GM12878 (cell line): Measurements from ENCODE around the gene KLHDC9. TPM values are rescaled to one million over a fixed set of nuclear protein-coding genes. Genes with fewer than 3 reads are reported as not detected.

ENCODE experiments used
- CBFB ChIP-seq: IDR thresholded peaks from 2 replicates; pipeline ENCODE4 v1.6.1; 2016; ENCODE audit warnings: antibody characterized with exemption, low read depth
- EGR1 ChIP-seq, 2 experiments: IDR thresholded peaks; 1 replicate in 1 of 2; 2 replicates in 1 of 2; pipeline ENCODE4 v1.6.1; 2011 to 2012; ENCODE audit warnings: low read depth in 2 of 2, low read length in 2 of 2, borderline replicate concordance in 1 of 2, mild to moderate bottlenecking in 1 of 2, moderate library complexity in 1 of 2
- EZH2 ChIP-seq: IDR thresholded peaks from 2 replicates; pipeline ENCODE4 v1.6.1; 2012; ENCODE audit warnings: low read depth, mild to moderate bottlenecking, control low read depth, inconsistent platforms, low read length, borderline replicate concordance; ENCODE audit not compliant: control insufficient read depth
- MEF2B ChIP-seq: fragments of 450-650 bp; IDR thresholded peaks from 2 replicates; pipeline ENCODE4 v1.6.1; 2018; ENCODE audit warnings: mild to moderate bottlenecking, moderate library complexity; ENCODE audit not compliant: partially characterized antibody, poor library complexity, severe bottlenecking
- NFXL1 ChIP-seq: fragments of 450-650 bp; IDR thresholded peaks from 2 replicates; pipeline ENCODE4 v1.6.1; 2017; ENCODE audit warnings: antibody characterized with exemption, mild to moderate bottlenecking, borderline replicate concordance
- POLR2AphosphoS2 ChIP-seq: IDR thresholded peaks from 2 replicates; pipeline ENCODE4 v1.6.1; 2011; ENCODE audit warnings: low read depth, mild to moderate bottlenecking, low read length, improper control_type of control experiment, moderate library complexity
- RFX5 ChIP-seq: IDR thresholded peaks from 2 replicates; pipeline ENCODE4 v1.6.1; 2011; ENCODE audit warnings: low read depth, low read length, improper control_type of control experiment
- RUNX3 ChIP-seq: IDR thresholded peaks from 2 replicates; pipeline ENCODE4 v1.6.1; 2012; ENCODE audit warnings: low read length, inconsistent platforms
- TCF12 ChIP-seq: IDR thresholded peaks from 2 replicates; pipeline ENCODE4 v1.6.1; 2011; ENCODE audit warnings: low read depth, mild to moderate bottlenecking, low read length
- ZSCAN29 ChIP-seq: fragments of 450-650 bp; IDR thresholded peaks from 2 replicates; pipeline ENCODE4 v1.6.1; 2017; ENCODE audit warnings: mild to moderate bottlenecking, moderate library complexity
- ZZZ3 ChIP-seq: IDR thresholded peaks from 2 replicates; pipeline ENCODE4 v1.6.1; 2011; ENCODE audit warnings: low read depth; ENCODE audit not compliant: control insufficient read depth, insufficient read length
- polyA plus RNA-seq, 11 experiments: library from polyadenylated mRNA; depleted of rRNA in 4 of 11; unstranded in 6 of 11; stranded (reverse) in 5 of 11; fragments of >200 nt; fragmentation: Nextera tagmentation in 4 of 11; fragmentation: Illumina TruSeq in 1 of 11; extraction: Ambion mirVana in 4 of 11; extraction: Trizol in 1 of 11; gene quantifications; 1 replicate in 1 of 11; 2 replicates in 10 of 11; pipeline versions ENCODE4 v1.2.1 to v1.2.3, GENCODE V29; 2011 to 2016; ENCODE audit warnings: inconsistent platforms in 2 of 11, missing spikeins in 2 of 11, low read depth in 1 of 11
- total RNA-seq, 4 experiments: library from RNA; depleted of rRNA in 3 of 4; stranded (reverse); fragments of >200 nt in 3 of 4; fragmentation: Illumina TruSeq in 1 of 4; extraction: Trizol in 1 of 4; gene quantifications; 2 replicates each; pipeline versions ENCODE4 v1.2.1 to v1.2.3, GENCODE V29; 2013 to 2021
- TF ChIP-seq, protein P1 (sequence below): fragments of 450-650 bp; IDR thresholded peaks from 2 replicates; pipeline ENCODE4 v1.6.1; 2018; ENCODE audit warnings: borderline replicate concordance, mild to moderate bottlenecking; ENCODE audit not compliant: partially characterized antibody
- TF ChIP-seq, protein P2 (sequence below): fragments of 450-650 bp; IDR thresholded peaks from 2 replicates; pipeline ENCODE4 v1.6.1; 2017; ENCODE audit warnings: low read depth, mild to moderate bottlenecking, moderate library complexity
- TF ChIP-seq, protein P3 (sequence below): IDR thresholded peaks from 2 replicates; pipeline ENCODE4 v1.6.1; 2012; ENCODE audit warnings: improper control_type of control experiment, low read depth, low read length; ENCODE audit not compliant: insufficient replicate concordance
- TF ChIP-seq, protein P4 (sequence below): fragments of 450-650 bp; IDR thresholded peaks from 2 replicates; pipeline ENCODE4 v1.6.1; 2017; ENCODE audit warnings: antibody characterized with exemption, mild to moderate bottlenecking, moderate library complexity
- TF ChIP-seq, protein P5 (sequence below): fragments of 450-650 bp; IDR thresholded peaks from 2 replicates; pipeline ENCODE4 v1.6.1; 2017; ENCODE audit warnings: borderline replicate concordance

KLHDC9 gene
- total and polyA plus RNA-seq, 10 of the 15 experiments (the other 5 are each of a cell fraction or from before 2014, with no cell fraction given), result 0.66 to 4.9 (median 2.6) TPM

DNA sequence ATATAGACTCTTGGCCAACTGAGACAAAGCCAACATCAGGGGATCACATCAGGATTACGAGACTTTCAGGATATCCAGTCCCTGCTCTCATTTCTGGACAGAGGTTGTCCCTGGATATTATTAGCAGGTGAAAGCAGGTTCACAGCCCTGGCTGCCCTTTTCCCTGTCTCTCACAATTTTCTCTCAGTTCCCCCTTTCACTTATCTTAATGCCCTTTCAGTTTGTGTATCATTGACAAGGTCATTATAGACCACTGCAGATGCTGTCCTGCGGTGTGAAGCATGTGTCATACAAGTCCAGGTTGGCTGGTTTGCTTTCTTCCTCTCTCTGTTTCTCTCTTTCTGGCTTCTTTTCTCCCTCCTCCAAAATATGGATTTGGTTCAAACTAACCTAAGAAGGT lies 2.1 kb upstream of the KLHDC9 start (continued):
- TF ChIP-seq MEF2B (no peak), EZH2 (no peak), POLR2AphosphoS2 (no peak), ZZZ3 (peak; percentile 37), TCF12 (peak; percentile 65; the same call in 1 of the 2 replicates), EGR1 (IDR thresholded peaks at IDR 0.05; ENCODE audit: borderline replicate concordance in 1 of 2, low read depth in 2 of 2, low read length in 2 of 2) (no peak), NFXL1 (no peak), RUNX3 (peak; percentile 78), CBFB (no peak), RFX5 (no peak), ZSCAN29 (0 out of 2 replicates have a peak, but pooled peaks have one; percentile 16)
- TF ChIP-seq, protein P1, sequence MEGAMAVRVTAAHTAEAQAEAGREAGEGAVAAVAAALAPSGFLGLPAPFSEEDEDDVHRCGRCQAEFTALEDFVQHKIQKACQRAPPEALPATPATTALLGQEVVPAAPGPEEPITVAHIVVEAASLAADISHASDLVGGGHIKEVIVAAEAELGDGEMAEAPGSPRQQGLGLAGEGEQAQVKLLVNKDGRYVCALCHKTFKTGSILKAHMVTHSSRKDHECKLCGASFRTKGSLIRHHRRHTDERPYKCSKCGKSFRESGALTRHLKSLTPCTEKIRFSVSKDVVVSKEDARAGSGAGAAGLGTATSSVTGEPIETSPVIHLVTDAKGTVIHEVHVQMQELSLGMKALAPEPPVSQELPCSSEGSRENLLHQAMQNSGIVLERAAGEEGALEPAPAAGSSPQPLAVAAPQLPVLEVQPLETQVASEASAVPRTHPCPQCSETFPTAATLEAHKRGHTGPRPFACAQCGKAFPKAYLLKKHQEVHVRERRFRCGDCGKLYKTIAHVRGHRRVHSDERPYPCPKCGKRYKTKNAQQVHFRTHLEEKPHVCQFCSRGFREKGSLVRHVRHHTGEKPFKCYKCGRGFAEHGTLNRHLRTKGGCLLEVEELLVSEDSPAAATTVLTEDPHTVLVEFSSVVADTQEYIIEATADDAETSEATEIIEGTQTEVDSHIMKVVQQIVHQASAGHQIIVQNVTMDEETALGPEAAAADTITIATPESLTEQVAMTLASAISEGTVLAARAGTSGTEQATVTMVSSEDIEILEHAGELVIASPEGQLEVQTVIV, result no peak
- TF ChIP-seq, protein P2, sequence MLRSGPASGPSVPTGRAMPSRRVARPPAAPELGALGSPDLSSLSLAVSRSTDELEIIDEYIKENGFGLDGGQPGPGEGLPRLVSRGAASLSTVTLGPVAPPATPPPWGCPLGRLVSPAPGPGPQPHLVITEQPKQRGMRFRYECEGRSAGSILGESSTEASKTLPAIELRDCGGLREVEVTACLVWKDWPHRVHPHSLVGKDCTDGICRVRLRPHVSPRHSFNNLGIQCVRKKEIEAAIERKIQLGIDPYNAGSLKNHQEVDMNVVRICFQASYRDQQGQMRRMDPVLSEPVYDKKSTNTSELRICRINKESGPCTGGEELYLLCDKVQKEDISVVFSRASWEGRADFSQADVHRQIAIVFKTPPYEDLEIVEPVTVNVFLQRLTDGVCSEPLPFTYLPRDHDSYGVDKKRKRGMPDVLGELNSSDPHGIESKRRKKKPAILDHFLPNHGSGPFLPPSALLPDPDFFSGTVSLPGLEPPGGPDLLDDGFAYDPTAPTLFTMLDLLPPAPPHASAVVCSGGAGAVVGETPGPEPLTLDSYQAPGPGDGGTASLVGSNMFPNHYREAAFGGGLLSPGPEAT, result peak; percentile 83; the same call in 1 of the 2 replicates
- TF ChIP-seq, protein P3, sequence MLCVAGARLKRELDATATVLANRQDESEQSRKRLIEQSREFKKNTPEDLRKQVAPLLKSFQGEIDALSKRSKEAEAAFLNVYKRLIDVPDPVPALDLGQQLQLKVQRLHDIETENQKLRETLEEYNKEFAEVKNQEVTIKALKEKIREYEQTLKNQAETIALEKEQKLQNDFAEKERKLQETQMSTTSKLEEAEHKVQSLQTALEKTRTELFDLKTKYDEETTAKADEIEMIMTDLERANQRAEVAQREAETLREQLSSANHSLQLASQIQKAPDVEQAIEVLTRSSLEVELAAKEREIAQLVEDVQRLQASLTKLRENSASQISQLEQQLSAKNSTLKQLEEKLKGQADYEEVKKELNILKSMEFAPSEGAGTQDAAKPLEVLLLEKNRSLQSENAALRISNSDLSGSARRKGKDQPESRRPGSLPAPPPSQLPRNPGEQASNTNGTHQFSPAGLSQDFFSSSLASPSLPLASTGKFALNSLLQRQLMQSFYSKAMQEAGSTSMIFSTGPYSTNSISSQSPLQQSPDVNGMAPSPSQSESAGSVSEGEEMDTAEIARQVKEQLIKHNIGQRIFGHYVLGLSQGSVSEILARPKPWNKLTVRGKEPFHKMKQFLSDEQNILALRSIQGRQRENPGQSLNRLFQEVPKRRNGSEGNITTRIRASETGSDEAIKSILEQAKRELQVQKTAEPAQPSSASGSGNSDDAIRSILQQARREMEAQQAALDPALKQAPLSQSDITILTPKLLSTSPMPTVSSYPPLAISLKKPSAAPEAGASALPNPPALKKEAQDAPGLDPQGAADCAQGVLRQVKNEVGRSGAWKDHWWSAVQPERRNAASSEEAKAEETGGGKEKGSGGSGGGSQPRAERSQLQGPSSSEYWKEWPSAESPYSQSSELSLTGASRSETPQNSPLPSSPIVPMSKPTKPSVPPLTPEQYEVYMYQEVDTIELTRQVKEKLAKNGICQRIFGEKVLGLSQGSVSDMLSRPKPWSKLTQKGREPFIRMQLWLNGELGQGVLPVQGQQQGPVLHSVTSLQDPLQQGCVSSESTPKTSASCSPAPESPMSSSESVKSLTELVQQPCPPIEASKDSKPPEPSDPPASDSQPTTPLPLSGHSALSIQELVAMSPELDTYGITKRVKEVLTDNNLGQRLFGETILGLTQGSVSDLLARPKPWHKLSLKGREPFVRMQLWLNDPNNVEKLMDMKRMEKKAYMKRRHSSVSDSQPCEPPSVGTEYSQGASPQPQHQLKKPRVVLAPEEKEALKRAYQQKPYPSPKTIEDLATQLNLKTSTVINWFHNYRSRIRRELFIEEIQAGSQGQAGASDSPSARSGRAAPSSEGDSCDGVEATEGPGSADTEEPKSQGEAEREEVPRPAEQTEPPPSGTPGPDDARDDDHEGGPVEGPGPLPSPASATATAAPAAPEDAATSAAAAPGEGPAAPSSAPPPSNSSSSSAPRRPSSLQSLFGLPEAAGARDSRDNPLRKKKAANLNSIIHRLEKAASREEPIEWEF, result no peak
- TF ChIP-seq, protein P4, sequence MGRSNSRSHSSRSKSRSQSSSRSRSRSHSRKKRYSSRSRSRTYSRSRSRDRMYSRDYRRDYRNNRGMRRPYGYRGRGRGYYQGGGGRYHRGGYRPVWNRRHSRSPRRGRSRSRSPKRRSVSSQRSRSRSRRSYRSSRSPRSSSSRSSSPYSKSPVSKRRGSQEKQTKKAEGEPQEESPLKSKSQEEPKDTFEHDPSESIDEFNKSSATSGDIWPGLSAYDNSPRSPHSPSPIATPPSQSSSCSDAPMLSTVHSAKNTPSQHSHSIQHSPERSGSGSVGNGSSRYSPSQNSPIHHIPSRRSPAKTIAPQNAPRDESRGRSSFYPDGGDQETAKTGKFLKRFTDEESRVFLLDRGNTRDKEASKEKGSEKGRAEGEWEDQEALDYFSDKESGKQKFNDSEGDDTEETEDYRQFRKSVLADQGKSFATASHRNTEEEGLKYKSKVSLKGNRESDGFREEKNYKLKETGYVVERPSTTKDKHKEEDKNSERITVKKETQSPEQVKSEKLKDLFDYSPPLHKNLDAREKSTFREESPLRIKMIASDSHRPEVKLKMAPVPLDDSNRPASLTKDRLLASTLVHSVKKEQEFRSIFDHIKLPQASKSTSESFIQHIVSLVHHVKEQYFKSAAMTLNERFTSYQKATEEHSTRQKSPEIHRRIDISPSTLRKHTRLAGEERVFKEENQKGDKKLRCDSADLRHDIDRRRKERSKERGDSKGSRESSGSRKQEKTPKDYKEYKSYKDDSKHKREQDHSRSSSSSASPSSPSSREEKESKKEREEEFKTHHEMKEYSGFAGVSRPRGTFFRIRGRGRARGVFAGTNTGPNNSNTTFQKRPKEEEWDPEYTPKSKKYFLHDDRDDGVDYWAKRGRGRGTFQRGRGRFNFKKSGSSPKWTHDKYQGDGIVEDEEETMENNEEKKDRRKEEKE, result no peak
- TF ChIP-seq, protein P5, sequence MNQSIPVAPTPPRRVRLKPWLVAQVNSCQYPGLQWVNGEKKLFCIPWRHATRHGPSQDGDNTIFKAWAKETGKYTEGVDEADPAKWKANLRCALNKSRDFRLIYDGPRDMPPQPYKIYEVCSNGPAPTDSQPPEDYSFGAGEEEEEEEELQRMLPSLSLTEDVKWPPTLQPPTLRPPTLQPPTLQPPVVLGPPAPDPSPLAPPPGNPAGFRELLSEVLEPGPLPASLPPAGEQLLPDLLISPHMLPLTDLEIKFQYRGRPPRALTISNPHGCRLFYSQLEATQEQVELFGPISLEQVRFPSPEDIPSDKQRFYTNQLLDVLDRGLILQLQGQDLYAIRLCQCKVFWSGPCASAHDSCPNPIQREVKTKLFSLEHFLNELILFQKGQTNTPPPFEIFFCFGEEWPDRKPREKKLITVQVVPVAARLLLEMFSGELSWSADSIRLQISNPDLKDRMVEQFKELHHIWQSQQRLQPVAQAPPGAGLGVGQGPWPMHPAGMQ, result no peak
